Testis (tissue), 2 donors: ENCODE measurements around the gene PBX4.

ENCODE experiments used
- POLR2A ChIP-seq: fragments of 450-650 bp; IDR thresholded peaks from one replicate; pipeline ENCODE4 v1.6.1; 2017; ENCODE audit warnings: antibody characterized with exemption, mild to moderate bottlenecking, moderate library complexity
- TF ChIP-seq, protein P1 (sequence below), 3 experiments: fragments of 450-650 bp in 2 of 3; fragments of 200-600 bp in 1 of 3; sonication (generic) in 1 of 3; IDR thresholded peaks; one replicate each; pipeline ENCODE4 v1.5.1; 2016 to 2019; ENCODE audit warnings: antibody characterized with exemption in 3 of 3, mild to moderate bottlenecking in 2 of 3, moderate library complexity in 1 of 3

DNA sequence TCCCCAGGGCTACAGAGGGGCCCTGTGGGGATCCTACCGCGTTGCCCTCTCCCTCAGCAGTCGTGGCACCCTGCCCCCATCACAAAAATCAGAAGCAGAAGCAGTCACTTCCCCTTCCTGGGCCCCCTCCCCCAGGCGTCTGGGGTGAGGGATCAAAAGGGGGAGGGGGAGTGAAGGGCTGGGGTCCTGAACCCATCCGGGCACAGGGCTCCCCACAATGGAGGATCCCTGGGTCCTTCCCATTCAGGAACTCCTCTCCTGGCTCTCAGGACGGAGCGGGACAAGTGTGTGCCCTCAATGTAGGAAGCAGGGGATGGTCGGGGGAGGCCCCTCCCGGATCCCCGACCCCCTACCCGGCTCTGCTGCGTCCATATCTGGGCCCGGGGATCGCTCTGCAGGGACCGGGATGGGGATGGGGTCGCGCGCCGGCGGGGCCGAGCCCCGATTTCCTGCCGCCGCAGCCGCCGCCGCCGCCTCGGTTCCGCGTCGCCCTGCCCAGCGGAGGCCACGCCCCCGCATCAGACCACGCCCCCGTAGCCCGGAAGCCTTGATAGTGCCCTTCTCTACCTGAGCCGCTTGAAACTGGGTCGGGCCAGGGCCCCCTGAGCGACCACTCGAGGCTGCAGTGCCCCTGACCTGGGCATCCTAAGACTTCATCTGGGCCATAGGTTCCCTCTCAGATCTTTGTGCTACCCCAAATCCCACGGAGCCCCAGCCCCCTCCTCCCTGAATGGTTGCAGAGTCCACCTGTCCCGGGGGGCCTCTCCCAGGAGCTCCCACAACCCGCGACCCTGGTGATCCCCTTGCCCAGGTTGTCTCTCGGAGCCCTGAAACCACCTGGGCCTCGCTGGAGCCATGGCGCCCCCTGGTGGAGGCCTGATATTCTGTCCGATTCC lies 24.9 kb upstream of the PBX4 start, which contains the start of gene GMIP:
- TF ChIP-seq, protein P1, sequence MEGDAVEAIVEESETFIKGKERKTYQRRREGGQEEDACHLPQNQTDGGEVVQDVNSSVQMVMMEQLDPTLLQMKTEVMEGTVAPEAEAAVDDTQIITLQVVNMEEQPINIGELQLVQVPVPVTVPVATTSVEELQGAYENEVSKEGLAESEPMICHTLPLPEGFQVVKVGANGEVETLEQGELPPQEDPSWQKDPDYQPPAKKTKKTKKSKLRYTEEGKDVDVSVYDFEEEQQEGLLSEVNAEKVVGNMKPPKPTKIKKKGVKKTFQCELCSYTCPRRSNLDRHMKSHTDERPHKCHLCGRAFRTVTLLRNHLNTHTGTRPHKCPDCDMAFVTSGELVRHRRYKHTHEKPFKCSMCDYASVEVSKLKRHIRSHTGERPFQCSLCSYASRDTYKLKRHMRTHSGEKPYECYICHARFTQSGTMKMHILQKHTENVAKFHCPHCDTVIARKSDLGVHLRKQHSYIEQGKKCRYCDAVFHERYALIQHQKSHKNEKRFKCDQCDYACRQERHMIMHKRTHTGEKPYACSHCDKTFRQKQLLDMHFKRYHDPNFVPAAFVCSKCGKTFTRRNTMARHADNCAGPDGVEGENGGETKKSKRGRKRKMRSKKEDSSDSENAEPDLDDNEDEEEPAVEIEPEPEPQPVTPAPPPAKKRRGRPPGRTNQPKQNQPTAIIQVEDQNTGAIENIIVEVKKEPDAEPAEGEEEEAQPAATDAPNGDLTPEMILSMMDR (IDR thresholded peaks at IDR 0.05), result peak; percentile 91 to 95 (median 93)
- TF ChIP-seq POLR2A, result no peak
